GM18498 (cell line): Measurements from ENCODE around the gene OSBPL7.

Experiments
- ATAC-seq: cut with Tn5 transposase; IDR thresholded peaks from one replicate; pipeline ENCODE4 v1.9.1; 2021; ENCODE audit warnings: mild to moderate bottlenecking, moderate library complexity; ENCODE audit not compliant: unreplicated experiment

The OSBPL7 gene, protein sequence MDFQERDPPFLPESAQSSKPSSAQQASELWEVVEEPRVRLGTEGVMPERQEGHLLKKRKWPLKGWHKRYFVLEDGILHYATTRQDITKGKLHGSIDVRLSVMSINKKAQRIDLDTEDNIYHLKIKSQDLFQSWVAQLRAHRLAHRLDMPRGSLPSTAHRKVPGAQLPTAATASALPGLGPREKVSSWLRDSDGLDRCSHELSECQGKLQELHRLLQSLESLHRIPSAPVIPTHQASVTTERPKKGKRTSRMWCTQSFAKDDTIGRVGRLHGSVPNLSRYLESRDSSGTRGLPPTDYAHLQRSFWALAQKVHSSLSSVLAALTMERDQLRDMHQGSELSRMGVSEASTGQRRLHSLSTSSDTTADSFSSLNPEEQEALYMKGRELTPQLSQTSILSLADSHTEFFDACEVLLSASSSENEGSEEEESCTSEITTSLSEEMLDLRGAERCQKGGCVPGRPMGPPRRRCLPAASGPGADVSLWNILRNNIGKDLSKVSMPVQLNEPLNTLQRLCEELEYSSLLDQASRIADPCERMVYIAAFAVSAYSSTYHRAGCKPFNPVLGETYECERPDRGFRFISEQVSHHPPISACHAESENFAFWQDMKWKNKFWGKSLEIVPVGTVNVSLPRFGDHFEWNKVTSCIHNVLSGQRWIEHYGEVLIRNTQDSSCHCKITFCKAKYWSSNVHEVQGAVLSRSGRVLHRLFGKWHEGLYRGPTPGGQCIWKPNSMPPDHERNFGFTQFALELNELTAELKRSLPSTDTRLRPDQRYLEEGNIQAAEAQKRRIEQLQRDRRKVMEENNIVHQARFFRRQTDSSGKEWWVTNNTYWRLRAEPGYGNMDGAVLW

GRCh38 chr17:47821424-47822391 lies at the start of gene OSBPL7:
Gene OSBPL7, minus strand, starts transcription at chr17:47821794. Its CDS starts 1,516 bp downstream, at chr17:47820278.
- peak; percentile 87 for ATAC-seq

- no peak for ATAC-seq
Observed at GRCh38 chr17:47871048-47871447, 49.5 kb upstream of the OSBPL7 start.

DNA sequence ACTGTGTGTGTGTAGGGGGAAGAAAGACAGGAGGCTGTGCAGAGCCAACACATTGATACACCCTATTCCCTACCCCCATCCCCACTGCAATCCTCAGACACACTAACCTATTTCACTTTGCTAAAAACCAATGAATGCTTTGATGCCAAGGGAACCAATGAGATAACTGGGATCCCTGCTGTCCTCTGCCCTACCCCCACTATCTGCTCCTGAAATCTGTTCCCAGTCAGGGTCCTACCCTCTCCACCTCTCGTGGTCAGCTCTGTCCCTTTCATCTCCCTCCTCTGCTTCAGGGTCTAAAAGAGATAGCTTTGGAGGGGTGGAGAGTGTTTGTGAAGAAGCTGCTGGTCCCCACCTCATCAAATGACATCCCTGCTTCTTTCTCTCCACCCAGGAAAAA lies 48.5 kb upstream of the OSBPL7 start:
- ATAC-seq = no peak

GRCh38 chr17:47869114-47869513 lies 47.5 kb upstream of the OSBPL7 start:
- no peak for ATAC-seq

DNA sequence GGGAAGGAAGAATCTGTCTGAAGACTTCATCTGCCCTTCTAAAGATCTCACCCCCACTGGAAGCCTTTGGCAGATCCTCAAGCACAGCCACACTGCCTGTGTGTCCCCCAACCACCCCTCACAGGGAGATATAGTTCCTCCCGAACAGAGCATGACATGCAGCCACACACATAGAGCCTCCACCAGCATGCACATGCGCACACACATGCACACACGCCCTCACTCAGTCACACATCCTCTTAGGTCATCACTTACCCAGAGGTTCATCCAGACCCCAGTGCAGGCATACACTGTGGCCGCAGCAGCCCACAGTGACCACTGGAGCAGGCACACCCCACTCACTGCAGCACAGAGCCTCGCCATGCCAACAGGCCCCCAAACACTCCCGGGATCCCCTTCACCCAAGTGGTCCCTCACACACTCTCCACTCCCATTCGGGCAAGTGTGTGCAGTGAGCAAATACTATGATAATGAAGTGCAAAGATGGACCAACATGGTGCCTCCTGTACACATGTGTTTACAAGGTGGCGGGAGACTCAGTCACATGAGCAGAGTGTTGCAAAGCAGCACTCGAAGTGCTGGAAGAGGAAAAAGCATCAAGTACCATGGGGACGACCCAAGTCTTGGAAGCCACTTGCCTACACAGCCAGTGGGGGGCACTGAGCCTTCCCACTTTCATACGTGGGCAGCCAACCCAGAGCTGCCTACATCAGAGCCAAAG lies 46.4 kb upstream of the OSBPL7 start:
- ATAC-seq = no peak

GRCh38 chr17:47866941-47867340 lies 45.3 kb upstream of the OSBPL7 start:
- ATAC-seq = no peak

DNA sequence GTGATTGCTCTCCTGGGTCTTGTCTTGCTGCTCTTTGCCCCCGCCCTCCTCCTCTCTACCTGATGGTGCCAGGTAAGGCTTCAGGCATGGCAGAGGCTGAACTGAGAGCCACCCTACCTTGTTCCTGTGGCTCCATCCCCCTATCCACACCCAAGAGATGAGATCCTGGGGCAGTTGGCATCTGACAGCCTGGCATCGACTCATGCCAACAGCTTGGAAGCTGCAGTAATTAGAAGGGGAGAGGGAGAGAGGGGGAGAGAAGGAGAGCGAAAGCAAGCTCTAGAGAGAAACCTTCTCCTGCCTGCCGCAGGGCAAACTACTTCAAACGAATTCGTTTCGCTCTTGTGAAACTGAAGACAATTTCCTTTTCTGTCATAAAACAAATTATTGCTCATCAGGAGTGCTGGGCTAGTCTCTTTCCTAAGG lies 43.2 kb upstream of the OSBPL7 start:
- no peak for ATAC-seq

DNA sequence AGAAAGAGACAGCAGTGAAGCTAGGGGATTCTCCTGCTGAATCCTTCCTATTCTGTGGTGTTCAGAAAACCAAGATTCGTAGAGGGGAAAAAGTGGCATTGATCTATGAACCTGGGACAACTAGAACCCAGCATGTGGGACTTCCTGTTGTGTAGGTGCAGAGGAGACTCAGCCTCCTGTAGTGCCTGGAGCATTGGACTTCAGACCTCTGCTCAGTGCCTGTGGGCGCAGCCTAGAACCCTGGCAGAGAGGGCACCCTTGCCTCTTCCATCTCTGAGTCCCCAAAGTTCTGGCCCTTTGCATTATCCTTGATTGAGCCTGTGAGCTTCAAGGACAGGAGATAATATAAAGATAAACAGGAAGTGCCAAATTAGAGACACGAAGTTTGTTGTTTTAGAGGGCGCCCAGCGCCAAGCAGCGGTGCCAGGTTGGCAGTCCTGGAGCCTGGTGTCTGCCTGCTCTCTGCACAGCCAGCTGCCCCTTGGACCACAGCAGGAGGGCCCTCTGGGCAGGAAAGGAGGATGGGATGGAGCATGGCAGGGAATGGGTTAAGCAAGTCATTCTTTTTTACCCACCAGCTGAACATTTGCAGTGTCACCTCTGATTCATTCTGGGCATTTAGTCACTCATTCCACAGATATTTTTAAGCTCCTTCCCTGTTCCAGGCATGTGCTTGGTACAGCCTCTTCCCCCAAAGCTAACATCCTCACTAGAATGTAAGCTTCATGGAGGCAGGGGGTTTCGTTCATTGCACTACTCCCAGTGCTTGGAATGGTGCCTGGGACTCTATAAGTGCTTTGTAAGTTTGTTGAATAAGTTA lies 41.2 kb upstream of the OSBPL7 start:
- no peak for ATAC-seq

DNA sequence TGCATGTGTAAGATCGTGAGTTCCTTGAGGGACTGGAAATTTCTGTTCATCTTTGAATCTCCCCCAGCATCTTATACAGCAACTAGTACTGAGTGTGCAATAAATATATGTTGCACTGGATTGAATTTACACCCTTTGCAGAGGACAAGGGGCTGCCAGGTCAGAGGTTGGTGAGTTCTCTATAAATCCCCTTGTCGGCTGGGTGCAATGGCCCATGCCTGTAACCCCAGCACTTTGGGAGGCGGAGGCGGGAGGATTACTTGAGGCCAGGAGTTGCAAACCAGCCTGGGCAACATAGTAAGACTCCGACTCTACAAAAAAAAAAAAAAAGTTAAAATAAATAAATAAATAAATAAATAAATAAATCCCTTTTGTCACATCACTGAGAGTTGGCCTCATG lies 38.8 kb upstream of the OSBPL7 start:
- no peak for ATAC-seq

- ATAC-seq = no peak
Observed at GRCh38 chr17:47857551-47858455, 36.2 kb upstream of the OSBPL7 start.

DNA sequence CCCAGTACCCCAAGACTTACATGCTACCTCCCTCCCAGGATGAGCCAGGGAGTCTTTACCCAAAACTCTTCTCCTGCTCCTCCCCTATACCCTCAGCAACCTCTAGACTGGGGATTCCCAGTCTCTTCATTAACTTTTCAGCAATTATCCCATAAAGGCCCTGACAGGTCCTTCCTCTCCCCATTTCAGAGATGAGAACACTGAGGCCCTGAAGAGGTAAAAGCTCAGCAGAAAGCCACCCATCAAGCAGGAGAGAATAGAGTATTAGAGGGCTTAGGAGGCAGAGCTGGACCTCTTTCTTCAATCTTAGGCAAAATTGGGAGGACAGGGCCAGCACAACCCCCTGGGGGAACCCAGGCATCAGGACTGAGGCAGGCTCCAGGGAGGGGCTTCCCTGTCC lies 35.2 kb upstream of the OSBPL7 start:
- ATAC-seq = no peak

DNA sequence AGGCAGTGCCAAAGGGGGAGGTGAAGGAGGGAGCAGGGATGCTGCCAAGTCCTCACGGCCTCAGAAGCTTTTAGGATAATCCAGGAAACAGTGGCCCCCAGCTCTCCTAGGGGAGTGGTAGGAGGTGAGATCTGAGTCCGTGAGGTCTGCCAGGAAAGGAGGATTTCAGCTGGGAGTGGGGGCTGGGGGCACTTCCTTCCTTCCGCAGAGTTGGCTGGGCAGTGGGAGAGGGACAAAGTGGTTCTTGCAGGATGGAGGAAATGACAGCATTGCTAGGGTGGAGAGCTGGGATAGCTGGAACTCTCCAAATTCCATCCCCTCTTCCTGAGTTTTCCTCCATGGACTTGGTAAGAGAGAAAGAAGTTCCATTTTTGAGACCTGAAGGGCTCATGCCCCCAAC lies 34.1 kb upstream of the OSBPL7 start:
- no peak for ATAC-seq

GRCh38 chr17:47853616-47854015 lies 32.0 kb upstream of the OSBPL7 start:
- ATAC-seq = no peak

- no peak for ATAC-seq
Observed at GRCh38 chr17:47852113-47852949, 30.7 kb upstream of the OSBPL7 start.

- ATAC-seq = no peak
Observed at GRCh38 chr17:47851764-47852112, 30.1 kb upstream of the OSBPL7 start.

DNA sequence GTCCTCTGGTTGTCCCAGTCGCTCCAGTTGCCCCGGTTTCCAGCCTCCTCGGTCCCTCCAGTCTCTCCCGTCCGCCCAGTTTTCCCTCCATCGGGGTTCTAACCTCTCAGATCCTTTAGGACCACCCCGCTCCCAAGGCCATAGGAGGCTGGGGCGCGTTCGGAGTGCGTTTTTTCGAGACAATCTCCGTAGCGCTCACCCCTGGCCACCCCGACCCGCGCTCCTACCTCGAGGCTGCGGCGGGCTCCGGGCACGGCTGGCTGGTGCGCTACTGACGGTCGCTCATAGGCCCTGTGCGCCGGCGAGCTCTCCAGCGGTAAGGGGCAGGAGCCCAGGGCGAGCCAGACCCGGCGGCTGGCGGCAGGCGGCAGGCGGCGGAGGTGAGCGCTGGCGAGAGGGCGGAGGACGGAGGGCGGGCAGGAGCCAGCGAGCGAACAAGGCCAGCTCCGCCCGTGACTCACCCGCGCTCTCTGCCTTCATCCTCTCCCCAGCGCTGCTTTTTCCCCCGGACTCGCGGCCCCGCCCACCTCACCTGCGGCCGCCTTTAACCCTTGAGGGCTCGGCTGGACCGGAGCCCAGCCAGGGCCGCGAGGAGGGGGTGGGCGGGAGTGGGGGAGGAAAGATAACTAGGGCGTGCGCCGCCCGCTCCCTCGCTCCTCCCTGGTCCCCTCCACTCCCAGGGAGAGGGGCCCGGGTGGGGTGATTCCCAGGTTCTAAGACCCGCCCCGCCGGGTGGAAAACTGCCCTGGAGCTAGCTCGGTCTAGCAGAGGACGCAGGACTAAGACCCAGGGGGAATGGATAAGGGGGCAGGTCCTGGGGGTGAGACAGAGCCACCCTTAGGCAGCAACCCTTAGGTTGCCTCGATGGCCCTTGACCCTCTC lies 29.3 kb upstream of the OSBPL7 start, which contains the start of gene SP6:
SP6 (minus strand) TSS at position 472 of the 882 bp plus-strand sequence. CDS start 2,734 bp downstream, outside the sequence.
- ATAC-seq = no peak

- no peak for ATAC-seq
Observed at GRCh38 chr17:47850373-47850691, 28.7 kb upstream of the OSBPL7 start.
